NOMO-1 (cell line): Measurements from ENCODE around the gene IPCEF1.

ENCODE experiments used
- DNase-seq, 2 experiments: peaks; one replicate each; lab custom pipeline; 2025; ENCODE audit not compliant: unreplicated experiment in 2 of 2; lab: John Stamatoyannopoulos, UW

IPCEF1 gene

GRCh38 chr6:154297721-154298120 lies 58.9 kb downstream of the IPCEF1 start:
- no peak for DNase-seq

- no peak for DNase-seq
Measured at GRCh38 chr6:154297210-154297609, 59.4 kb downstream of the IPCEF1 start.

- no peak for DNase-seq
Measured at GRCh38 chr6:154295733-154296132, 60.9 kb downstream of the IPCEF1 start.

GRCh38 chr6:154292855-154293519 lies 63.6 kb downstream of the IPCEF1 start:
- DNase-seq = no peak

DNA sequence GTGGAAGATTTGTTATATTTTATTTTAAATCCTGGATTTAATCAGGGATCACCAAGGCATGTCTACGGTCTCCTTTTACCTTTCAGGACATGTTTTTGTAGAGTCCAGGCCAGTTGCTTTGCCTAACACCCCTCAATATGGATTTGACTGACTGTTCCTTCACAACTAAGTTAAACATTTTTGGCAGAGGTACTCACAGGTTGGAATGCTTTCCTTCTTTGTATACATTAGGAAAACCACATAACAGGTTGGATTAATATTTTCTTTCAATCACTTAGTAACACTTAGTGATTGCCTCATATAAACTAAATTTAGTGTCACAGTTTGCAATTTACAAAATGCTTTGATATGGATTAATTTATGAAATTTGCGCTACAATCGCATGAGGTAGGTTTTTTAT lies 64.5 kb downstream of the IPCEF1 start:
- DNase-seq = no peak

DNA sequence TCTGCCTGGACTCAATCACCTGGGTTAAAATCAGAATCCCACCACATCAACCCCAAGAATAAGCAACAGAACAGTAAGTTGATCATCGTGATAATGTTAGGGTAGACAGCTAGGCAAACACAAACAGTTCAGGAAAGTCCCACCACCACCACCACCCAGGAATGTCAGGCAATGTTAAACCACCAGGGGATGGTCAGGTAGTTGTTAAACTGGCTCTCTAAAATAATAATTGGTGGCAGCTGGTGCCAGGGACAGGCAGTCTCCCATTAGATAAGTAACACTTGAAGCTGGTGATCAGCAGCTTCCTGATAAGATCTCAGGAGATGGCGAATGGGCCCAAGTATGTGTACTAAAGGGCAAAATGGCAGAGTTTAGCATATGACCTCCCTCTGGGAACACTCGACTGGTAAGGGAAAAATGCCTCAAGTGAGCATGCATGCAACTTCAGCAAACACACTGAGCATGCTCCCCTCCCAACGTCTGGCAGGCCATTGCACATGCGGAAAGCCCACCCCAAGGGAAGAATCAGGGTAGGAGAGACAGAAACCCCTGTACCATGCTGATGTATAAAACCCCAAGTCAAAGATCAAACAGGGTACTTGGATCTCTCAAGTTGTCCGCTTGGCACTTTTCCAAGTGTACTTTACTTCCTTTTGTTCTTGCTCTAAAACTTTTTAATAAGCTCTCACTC lies 66.6 kb downstream of the IPCEF1 start:
- DNase-seq = no peak

GRCh38 chr6:154285826-154286225 lies 70.8 kb downstream of the IPCEF1 start:
- DNase-seq = no peak

DNA sequence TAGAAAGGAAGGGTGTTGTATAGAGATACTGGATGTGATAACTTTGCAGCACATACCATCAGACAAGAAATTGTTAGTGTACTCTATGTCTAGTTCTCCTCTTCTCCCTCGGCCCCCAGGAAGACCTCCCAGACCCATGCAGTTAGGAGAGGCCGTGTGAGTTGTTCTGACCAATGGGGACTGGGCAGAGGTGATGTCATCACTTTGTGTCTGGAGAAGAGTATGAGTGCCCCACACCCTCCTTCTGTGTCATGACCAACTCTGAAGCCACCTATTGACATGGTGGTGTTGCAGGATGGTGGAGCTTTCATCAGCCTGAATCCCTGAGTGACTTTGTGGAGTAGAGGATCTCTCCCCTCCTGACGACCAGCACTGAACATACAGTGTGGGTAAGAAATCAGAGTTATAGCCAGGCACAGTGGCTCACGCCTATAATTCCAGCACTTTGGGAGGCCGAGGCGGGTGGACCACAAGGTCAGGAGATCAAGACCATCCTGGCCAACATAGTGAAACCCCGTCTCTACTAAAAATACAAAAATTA lies 72.2 kb downstream of the IPCEF1 start:
- DNase-seq = no peak

DNA sequence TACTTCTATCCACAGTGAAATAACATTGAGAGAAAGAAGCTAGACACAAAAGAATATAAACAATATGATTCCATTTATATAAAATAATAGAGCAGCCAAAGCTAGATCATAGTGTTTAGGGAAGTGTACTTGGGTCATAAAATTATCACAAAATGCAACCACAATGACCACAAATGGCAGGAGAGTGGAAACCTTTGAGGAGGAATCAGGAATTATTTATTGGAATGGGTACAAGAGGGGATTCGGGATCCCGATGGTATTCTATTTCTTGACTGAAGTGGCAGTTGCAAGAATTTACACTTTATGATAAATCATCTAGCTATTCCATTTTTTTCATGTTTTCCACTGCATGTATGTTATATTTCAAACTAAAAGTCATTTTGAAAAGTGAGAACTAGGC lies 76.1 kb downstream of the IPCEF1 start:
- peak in 1 of 2 experiments; percentile 4 for DNase-seq

DNA sequence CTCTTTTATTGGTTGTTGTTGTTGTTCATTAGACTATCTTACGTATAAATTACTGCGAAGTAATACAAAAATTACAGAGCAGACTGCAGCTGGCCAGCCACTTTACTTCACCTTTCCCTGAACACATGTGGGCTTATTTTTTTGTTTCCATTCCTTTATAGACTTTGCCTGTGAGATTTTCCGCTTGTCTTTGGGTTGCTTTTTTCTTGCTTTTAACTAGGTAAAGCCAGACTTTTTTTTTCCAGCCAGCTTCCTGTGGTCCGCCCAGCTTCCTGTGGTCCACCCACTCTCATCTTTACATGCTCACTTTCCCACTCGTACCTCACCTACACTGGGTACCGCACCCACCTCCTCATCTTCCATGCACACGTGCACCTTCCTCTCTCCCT lies 79.0 kb downstream of the IPCEF1 start:
- no peak for DNase-seq

GRCh38 chr6:154276810-154277628 lies 79.6 kb downstream of the IPCEF1 start:
- peak in 1 of 2 experiments; percentile 71 for DNase-seq

DNA sequence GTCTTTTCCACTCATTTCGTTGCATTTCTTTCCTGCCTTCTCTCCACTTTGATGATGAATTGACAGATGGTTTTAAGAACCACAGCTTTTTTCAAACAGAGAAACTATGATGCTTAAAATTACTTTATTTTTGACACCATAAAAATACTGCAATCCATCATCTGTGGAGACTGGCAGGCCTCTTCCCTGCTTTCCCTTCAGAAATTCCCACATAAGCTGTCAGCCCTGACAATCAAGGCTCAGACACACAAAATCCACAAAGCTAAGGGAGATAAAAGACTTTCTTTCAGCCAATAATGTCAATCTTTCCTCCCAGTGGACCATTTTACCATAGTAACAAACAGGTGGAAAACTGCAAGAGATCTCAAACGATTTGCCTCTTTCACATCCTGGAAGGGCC lies 82.4 kb downstream of the IPCEF1 start:
- DNase-seq = no peak

DNA sequence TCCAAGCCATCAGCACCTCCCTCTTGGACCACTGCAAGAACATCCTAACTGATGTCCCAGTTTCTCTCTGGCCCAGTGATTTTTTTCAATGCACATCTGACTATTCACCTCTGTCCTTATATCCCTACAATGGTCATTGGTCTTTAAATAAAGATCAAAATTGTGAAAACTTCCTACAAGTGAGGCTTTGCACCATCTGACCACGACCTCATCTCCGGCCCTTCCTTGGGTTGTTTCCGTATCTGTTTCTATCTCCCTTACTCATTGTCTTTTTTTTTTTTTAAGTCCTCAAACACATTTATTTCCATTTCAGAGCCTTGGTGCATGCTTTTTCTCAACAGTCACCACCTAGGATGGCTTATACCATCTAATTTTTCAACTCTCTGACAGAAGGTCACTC lies 88.1 kb downstream of the IPCEF1 start:
- no peak for DNase-seq

GRCh38 chr6:154267508-154268106 lies 89.0 kb downstream of the IPCEF1 start:
- DNase-seq = no peak

GRCh38 chr6:154266560-154267099 lies 90.0 kb downstream of the IPCEF1 start:
- no peak for DNase-seq

GRCh38 chr6:154261688-154262397 lies 94.8 kb downstream of the IPCEF1 start:
- DNase-seq = peak; percentile 14 to 55

- DNase-seq = peak; percentile 32 to 84
Measured at GRCh38 chr6:154258064-154258757, 98.4 kb downstream of the IPCEF1 start.

GRCh38 chr6:154257067-154257466 lies 99.5 kb downstream of the IPCEF1 start:
- DNase-seq = peak; percentile 76 to 96

DNA sequence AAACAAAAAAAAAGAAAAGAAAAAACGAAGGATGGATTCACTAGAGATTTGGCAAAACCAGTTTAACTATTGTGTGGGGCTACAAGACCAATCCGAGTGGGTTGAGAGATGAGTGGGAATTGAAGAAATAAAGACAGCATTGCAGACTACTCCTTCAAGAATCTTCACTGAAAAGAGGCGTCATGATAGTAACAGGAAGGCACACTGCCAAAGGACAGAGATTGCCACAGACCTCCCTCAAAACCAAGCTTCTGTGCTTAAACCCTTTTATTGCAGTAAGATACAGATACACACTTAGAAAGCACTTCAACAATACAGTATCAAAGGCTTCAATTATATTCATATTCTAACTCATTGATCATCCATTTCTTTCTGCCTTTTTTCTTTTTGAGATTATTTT lies 103.9 kb downstream of the IPCEF1 start:
- DNase-seq = peak in 1 of 2 experiments; percentile 42
